GM13976 (cell line): ENCODE data around the gene PRR12.
"Not testable (repeated sequence)": the region's sequence is repeated elsewhere in the genome, so short reads cannot be mapped to it uniquely, and the experiment has no call there.

Experiments
- DNase-seq: peaks from one replicate; pipeline ENCODE4 v3.0.0; 2012; ENCODE audit warnings: low spot score
- CTCF ChIP-seq: IDR thresholded peaks from 2 replicates; pipeline ENCODE4 v1.5.1; 2012; ENCODE audit warnings: borderline replicate concordance, mild to moderate bottlenecking; ENCODE audit not compliant: insufficient read depth; ENCODE audit errors: extremely low read depth, missing control alignments, control extremely low read depth
- in situ Hi-C: fragments of 300-500 bp; cut with MboI; formaldehyde crosslinking; loops from one replicate; pipeline ENCODE4 v1.12.0; 2022; ENCODE audit warnings: low sequenced_read_pairs, mixed read lengths, inconsistent platforms; ENCODE audit not compliant: unreplicated experiment

The PRR12 gene

GRCh38 chr19:49631610-49632192 is 40.7 kb downstream of the PRR12 start:
- TF ChIP-seq CTCF, result no peak
- in situ Hi-C loops, result no loop called here
- no peak for DNase-seq

- TF ChIP-seq CTCF, result no peak
- no peak for DNase-seq
- in situ Hi-C loops, result no loop called here
Measured at GRCh38 chr19:49632576-49632975, 41.6 kb downstream of the PRR12 start.

- not testable (repeated sequence) for DNase-seq
Measured at GRCh38 chr19:49633273-49633672, 42.3 kb downstream of the PRR12 start.

GRCh38 chr19:49635530-49636232 is 44.7 kb downstream of the PRR12 start:
- in situ Hi-C loops, result no loop called here
- DNase-seq, result no peak
- TF ChIP-seq CTCF, result no peak

More at GRCh38 chr19:49633273-49633672, 42.3 kb downstream of the PRR12 start:
- in situ Hi-C loops, result not testable (repeated sequence)

- TF ChIP-seq CTCF, result no peak
- no peak for DNase-seq
- in situ Hi-C loops, result no loop called here
Measured at GRCh38 chr19:49636233-49636932, 45.4 kb downstream of the PRR12 start.

- no peak for TF ChIP-seq CTCF
- in situ Hi-C loops, result no loop called here
- DNase-seq, result no peak
Measured at GRCh38 chr19:49637821-49638738, 47.1 kb downstream of the PRR12 start.
